Ammon's horn (tissue), 1 donor: ENCODE data around the gene SCG3.
A peak's percentile ranks its signal among the peaks of the same experiment; 100 is the strongest.

ENCODE experiments used
- DNase-seq: peaks from one replicate; pipeline ENCODE4 v3.0.0-alpha.2; 2016; ENCODE audit warnings: low spot score

SCG3 gene

DNA sequence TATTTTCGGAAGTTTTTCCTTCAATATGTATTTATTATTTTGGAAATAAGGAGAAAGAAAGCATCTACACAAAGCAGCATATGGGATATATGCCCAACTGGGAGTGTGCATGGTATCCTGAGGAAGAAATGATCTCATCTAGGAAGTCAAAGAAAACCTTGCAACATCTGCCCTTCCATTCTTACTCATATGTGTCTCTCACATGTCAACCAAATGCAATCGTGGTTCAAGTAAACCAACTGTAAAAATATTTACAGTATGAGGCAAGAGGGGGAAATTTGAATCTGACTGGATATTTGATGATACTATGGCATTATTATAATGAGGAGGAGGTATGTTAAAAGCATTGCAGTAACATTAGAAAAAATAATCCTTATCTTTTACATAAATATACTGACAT, 3.2 kb upstream of the SCG3 start:
- DNase-seq: no peak

GRCh38 chr15:51680321-51680720, 982 bp upstream of the SCG3 start:
- peak; percentile 50 for DNase-seq

GRCh38 chr15:51687565-51687964, 6.3 kb downstream of the SCG3 start:
- DNase-seq: no peak

- DNase-seq: no peak
Observed at GRCh38 chr15:51688863-51689262, 7.6 kb downstream of the SCG3 start.

DNA sequence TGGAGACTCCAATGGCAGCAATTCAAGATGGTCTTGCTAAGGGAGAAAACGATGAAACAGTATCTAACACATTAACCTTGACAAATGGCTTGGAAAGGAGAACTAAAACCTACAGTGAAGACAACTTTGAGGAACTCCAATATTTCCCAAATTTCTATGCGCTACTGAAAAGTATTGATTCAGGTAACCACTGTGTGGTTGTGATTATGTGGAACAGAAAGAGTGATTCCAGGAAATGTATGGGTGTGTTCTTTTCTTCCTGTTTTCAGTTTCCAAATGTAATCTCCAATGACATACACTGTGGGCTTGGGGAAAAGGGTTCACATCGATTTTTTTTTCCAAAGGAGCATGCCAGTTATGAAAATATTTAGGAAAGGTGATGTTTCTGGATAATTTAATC, 10.9 kb downstream of the SCG3 start:
- DNase-seq: no peak

DNA sequence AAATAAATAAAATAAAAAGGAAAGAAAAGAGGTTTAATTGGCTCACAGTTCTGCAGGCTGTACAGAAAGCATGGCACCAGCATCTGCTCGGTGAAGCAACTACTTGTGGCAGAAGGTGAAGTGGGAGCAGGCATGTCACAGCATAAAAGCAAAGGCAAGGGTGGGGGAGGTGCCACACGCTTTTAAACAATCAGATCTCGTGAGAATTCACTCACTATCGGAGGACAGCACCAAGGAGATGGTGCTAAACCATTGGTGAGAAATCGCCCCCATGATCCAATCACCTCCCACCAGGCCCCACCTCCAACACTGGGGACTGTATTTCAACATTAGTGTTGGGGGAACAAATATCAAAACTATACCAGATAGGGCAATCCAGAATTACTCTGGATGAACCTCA, 15.3 kb downstream of the SCG3 start:
- no peak for DNase-seq

- no peak for DNase-seq
Observed at GRCh38 chr15:51697163-51697562, 15.9 kb downstream of the SCG3 start.

DNA sequence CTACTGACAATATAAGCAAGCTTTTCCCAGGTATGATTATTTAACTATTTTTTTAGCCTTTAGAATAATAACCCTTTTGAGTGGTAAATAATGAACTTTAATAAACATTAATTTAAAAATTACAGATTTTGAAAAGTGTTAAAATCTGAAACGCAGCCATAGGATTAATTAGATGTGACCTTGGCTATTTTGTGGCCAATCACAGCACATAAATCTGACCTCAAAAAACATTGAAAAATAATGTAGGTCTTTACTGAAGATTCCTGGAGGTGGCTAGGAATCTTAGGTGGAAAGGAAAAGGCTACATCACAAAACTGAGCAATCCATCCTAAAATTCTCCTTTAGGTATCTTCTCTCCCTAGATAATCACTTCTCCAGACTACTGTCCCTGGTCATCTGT, 18.1 kb downstream of the SCG3 start:
- DNase-seq: no peak

DNA sequence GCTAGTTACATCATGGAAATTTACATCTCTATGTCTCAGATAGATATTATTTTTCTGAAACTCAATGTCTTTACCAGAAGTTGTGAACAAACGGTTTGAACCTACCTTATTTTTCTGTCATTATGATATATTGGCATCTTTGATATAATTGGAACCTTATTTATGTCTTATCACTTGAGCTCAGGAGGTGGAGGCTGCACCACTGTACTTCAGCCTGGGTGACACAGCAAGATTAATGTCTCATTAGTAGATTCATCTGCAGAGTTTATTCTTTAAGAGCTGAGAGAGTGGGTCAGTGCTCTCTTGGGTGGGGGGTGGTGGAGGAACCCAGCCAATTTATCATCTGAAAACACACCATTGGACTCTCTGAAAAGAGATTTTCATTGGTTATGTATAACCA, 21.4 kb downstream of the SCG3 start:
- no peak for DNase-seq

DNA sequence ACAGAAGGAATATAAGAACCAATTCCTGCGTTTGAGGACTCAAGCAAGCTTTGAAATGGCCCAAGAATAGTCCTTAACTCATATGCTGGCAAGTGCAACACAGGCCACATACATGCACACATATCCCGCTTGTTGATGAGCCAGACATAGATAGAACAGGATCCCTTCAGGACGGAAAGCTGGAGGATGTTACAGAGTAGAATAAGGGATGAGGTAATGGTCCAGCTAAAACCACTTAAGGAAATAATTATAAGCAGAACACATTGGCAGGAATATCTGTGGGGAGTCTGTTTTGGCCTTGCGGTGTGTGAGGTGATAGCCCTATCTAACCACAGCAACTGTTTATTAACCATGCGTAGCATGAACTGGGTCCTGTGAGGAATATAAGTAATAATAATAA, 25.0 kb downstream of the SCG3 start:
- no peak for DNase-seq

GRCh38 chr15:51706926-51707608, 25.8 kb downstream of the SCG3 start:
- DNase-seq: no peak

DNA sequence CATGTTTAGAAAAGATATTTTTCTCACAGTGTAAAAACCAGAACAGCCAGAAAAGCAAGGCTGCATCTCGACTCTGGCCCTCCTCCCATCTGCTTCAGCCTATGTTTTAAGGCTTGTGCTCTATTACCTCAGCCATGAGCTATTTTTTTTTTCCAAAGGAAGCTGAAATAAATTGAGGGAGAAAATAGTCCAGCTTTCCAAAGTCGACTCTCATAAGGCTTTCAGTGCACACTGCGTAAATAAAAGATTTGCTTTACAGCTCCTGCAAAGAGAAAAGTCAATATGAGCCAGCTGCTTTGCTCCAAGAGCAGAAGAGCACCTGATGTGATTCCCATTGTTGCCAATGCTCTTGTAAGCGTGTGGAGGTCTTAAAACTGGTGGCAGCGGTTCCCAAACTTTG, 26.7 kb downstream of the SCG3 start:
- DNase-seq: peak; percentile 23

GRCh38 chr15:51709031-51709430, 27.7 kb downstream of the SCG3 start:
- no peak for DNase-seq

DNA sequence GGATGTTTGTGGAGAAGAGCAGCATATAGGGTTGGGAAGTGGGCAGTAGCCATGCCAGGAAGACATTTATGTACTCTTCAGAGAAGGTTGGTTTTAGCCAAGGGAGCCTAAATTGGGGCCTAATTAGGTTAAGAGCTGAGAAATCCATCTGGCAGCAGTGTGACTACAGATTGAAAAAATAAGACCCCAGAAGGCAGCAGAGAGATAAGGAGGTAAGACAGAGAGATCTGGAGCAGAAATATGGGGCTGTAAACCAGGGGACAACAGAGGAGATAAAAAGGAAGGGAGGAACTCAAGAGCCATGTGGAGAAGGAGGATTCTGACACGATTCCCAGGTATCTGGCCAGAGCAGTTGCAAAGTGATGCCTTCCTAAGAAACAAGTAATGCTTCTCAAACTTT, 32.9 kb downstream of the SCG3 start:
- no peak for DNase-seq

DNA sequence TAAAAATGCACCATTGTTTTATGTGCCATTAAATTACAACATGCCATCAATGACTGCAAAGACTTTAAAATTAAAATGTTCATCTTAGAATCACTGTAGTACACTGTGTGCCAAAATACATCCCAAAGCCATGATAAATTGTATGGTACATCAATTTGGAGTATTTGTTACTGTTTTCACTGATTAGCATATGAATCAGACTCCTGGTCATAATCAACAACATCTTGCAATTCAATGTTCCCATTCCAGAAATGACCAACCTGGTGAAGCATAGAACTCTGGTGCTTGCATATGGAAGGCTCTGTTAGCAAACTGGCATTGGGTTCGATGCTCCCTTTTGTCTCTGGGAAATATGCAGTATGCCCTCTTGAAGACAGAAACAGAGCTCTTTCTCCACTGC, 33.6 kb downstream of the SCG3 start:
- DNase-seq: no peak

GRCh38 chr15:51718219-51718618, 36.9 kb downstream of the SCG3 start:
- DNase-seq: no peak

DNA sequence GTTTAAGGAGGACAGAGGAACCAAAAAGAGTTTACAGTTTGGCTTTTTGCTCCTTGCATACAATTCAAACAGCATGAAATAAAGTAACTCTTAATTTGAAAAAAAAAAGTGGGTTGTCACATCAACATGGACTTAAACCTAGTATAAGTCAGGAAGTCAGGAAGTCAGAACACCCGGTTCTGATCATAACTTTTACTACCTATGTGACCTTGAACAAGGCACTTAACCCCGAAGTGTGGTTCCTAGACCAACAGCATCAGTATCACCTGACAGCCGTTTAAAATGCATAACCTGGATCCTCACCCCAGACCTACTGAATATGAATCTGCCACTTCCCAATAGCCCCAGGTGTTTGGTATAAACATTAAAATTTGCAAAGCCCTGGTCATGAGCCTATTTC, 37.4 kb downstream of the SCG3 start:
- no peak for DNase-seq

GRCh38 chr15:51720201-51720995, 39.1 kb downstream of the SCG3 start:
- DNase-seq: no peak

DNA sequence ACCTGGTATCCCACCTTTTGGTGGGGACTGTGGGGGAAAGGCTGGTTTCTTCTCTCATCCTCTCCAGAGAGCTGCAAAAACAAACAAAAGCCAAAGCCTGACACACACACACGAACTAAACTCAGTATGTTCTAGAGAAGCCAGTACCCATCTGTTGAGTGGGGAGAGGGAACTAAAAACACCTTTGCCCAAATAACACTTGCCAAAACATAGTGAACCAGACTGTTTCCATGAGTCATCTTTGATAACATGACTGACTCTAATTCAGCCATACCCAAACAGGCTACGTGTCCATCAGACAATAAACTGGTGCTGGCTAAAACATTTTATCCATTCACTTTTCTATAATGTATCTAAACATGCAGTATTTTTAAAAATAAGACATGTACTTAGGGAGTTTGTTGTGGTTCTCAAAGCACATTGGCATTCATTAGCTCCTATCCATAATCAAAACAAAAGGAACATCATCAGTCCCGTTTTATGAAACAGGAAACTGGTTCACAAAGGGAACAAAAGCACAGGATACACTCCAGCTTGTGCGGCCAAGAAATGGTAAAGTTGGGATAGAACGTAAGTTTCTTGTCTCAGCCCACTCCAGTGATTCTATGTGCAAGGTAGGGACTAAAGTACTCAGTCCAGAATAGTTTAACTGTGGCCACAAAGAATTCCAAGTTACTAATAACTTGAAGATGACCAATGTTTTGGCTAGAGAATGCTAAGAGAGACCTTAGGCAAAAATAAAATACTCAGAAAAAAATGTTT, 40.1 kb downstream of the SCG3 start:
- peak; percentile 13 for DNase-seq

- DNase-seq: no peak
Observed at GRCh38 chr15:51724199-51724598, 42.9 kb downstream of the SCG3 start.

GRCh38 chr15:51724673-51725072, 43.4 kb downstream of the SCG3 start:
- peak; percentile 35 for DNase-seq

DNA sequence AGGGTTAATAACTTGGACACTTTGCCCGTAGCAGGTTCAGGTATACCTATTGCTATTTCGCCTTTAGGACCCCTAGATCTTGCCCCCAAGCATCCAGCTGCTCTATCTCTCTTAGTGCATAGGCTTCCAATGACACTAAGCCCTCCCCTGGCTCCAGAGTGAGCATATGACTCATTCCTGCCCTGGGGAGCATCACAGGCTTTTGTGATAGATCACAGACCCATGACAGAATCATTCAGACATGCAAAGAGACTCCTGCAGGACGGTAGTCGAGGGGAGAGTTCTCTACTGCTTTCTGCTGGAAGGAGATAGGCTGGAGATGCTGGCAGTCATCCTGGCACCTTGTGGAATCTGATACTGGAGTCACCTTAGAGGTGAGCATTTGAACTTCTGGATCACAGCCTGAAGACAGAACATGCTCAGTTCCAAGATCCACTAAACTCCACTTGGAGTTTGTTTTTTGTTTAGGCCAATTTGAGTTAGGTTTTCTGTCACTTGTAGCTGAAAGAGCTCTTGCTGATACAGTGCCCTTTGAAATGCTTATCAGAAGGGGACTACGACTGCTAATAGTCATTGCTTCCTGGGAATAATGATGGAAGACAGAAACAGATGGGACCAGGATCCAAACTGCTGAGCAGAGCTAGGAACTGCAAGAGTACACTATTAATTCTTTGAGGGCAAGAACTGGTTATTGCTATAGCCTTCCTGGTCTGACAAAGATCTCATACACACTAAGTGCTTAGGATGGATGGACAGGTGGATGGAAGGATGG, 45.2 kb downstream of the SCG3 start:
- DNase-seq: peak; percentile 13
